NCI-H2227 treated with DMSO at 0.1 percent for 48 hours (cell line): ENCODE data around the gene CABP4.
"Not testable (repeated sequence)": the region's sequence is repeated elsewhere in the genome, so short reads cannot be mapped to it uniquely, and the experiment has no call there.

Source experiments
- DNase-seq: peaks from one replicate; lab custom pipeline; 2025; lab: John Stamatoyannopoulos, UW

Gene CABP4

GRCh38 chr11:67453816-67454732 is 1.1 kb upstream of the CABP4 start:
- DNase-seq: no peak

GRCh38 chr11:67456068-67456705 is 1.0 kb downstream of the CABP4 start:
- DNase-seq: no peak

GRCh38 chr11:67457453-67457852 is 2.3 kb downstream of the CABP4 start:
- no peak for DNase-seq

- no peak for DNase-seq
Measured at GRCh38 chr11:67458266-67458665, 3.1 kb downstream of the CABP4 start.

DNA sequence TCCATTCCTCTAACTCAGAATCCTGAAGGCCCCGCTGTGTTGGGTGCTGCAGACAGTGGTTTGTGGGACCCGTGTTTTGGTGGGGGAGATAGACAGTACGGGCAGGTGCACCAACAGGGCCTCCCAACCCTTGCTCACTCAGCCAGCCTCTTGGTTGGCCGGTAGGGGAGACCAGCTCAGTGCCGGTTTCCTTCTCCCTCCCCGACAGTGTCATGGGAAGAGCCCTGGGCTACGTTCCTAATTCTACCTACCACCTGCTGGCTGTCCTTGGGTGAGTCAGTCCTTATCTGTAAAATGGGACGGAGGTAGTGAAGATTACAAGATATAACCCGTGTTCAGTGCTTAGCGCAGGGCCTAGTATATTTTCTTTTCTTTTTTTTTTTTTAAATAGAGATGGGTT is 8.0 kb downstream of the CABP4 start:
- DNase-seq: no peak

- DNase-seq: no peak
Measured at GRCh38 chr11:67463680-67464410, 8.7 kb downstream of the CABP4 start.

DNA sequence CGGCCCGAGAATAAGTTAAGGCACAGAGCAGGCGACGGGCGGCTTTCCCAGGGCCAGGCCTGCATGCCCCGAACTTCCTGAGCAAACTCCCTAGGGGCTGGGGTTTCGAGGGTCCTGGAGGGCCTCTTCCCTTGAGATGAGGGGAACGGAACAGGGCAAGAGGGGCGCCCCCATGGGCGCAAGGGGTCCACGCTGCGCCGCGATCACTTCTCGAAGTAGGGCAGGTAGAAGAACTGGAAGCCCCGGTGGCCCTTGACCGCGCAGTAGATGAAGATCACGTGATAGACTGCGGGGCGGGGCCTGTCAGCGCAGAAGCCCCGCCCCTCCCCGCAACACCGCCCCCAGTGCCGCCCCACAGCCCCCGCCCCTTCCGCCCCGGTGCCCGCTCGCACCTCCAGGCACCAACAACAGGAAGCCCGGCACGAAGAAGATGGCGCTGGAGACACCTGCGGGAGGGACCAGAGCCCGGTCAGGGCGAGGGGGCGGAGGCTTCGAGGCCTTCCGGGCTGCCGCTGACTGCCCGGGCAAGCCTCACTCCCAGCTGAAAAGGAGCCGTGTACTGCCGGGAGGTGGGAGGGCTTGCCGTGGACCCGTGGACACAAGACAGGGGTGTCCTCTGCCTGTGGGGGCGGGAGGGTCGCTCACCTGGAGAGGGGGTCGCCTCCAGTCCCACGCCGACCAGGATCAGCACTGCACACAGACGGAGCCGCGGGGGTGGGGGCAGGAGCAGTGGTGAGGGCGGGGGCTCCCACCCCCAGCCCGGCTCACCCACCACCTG is 9.4 kb downstream of the CABP4 start:
- DNase-seq: no peak

- no peak for DNase-seq
Measured at GRCh38 chr11:67465189-67465510, 10.0 kb downstream of the CABP4 start.

DNA sequence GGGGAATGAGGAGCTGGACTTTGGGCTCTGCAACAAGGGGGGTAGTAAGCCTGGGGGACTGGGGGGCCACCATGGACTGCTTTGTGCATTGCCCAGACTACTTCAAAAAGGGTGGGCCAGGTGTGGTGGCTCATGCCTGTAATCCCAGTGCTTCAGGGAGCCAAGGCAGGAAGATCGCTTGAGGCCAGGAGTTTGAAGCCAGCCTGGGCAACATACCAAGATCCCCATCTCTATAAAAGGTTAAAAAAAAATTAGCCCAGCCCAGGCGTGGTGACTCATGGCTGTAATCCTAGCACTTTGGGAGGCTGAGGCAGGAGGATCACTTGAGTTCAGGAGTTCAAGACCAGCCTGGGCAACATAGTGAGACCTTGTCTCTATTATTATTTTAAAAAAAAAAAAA is 10.4 kb downstream of the CABP4 start:
- not testable (repeated sequence) for DNase-seq

GRCh38 chr11:67466367-67466766 is 11.2 kb downstream of the CABP4 start:
- DNase-seq: no peak

- no peak for DNase-seq
Measured at GRCh38 chr11:67466962-67467771, 12.0 kb downstream of the CABP4 start.

DNA sequence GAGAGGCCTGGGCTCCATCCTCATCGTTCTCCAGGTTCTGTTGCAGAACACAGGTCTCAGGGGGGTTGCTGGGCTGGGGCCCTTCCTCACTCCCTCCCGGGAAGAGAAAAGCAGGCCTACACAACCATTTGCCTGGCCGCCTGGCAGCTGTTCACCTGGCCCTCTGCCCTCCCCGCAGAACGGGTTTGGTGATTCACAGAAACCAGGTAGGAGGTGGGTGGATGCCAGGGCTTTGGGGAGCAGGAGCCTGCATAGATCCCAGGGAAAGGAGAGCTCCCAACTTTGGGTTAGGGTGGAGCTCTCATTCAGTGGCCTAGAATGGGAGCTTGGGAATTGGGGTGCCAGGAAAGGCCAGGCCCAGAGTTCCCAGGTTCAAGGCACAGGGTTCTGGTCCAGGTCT is 12.9 kb downstream of the CABP4 start:
- no peak for DNase-seq

- no peak for DNase-seq
Measured at GRCh38 chr11:67468456-67468758, 13.3 kb downstream of the CABP4 start.

- DNase-seq: peak; percentile 90
Measured at GRCh38 chr11:67468759-67469507, 13.8 kb downstream of the CABP4 start, which contains the start of gene TMEM134. TMEM134 (minus strand) TSS chr11:67469251; CDS start chr11:67469192, 59 bp downstream.

DNA sequence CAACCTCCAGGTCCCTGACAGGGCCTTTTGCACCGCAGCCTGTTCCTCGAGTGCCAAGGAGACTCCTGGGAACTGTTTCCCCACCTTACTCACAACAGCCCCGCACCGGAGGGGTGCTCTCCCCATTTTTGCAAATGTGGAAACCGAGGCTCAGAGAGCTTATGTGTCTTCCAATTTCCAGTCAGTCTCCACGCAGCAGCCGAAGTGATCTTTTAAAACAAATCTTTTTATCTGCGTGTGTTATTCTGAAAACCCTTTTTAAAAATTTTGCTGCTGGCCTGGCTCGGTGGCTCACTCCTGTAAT is 14.3 kb downstream of the CABP4 start:
- no peak for DNase-seq

DNA sequence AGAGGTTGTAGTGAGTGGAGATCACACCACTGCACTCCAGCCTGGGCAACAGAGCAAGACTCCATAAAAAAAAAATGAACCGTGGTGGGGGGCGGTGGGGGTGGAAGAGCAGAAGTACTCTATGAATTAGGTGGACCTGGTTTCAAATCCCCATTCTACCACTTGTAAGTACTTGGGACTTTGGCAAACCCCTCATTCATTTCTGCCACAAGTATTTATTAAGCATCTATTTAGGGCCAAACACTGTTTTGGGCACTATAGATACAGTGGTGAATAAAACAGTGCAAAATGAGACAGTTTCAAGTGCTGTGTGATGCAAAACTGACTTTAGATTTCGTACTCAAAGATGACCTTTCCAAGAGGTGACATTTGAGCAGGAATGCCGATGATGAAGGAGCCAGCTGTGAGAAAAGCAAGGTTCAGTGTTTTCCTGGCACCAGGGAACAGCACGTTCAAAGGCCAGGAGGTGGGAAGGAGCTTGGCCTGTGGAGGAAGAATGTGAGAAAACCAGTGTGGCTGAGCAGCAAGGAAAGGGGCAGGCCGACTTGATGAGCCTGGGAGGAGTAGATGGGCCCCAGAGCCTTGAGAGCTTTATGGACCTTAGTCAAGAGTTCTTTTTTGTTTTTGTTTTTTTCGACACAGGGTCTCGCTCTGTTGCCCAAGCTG is 15.3 kb downstream of the CABP4 start:
- no peak for DNase-seq

GRCh38 chr11:67472882-67473281 is 17.7 kb downstream of the CABP4 start:
- no peak for DNase-seq

DNA sequence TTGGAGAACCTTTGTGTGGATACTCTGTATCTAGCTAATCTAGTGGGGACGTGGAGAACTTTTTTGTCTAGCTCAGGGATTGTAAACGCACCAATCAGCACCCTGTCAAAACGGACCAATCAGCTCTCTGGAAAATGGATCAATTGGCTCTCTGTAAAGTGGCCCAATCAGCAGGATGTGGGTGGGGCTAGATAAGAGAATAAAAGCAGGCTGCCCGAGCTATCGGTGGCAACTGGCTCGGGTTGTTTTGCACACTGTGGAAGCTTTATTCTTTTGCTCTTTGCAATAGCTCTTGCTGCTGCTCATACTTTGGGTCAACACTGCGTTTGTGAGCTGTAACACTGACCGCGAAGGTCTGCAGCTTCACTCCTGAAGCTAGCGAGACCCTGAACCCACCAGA is 21.5 kb downstream of the CABP4 start:
- not testable (repeated sequence) for DNase-seq

DNA sequence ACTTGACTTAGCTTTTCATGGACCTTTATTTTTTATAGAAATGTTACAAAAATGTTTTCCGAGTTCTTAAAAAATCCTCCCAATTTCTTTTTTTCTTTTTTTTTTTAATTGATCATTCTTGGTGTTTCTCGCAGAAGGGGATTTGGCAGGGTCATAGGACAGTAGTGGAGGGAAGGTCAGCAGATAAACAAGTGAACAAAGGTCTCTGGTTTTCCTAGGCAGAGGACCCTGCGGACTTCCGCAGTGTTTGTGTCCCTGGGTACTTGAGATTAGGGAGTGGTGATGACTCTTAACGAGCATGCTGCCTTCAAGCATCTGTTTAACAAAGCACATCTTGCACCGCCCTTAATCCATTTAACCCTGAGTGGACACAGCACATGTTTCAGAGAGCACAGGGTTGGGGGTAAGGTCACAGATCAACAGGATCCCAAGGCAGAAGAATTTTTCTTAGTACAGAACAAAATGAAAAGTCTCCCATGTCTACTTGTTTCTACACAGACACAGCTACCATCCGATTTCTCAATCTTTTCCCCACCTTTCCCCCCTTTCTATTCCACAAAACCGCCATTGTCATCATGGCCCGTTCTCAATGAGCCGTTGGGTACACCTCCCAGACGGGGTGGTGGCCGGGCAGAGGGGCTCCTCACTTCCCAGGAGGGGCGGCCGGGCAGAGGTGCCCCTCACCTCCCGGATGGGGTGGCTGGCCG is 22.3 kb downstream of the CABP4 start:
- DNase-seq: not testable (repeated sequence)
